Activated CD8-positive, alpha-beta T cell treated with anti-CD3 and anti-CD28 coated beads, Interleukin-2, amount 10 ng/mL, durations not matched to agents 7 days and 5 days (primary cell): ENCODE measurements around the gene STKLD1. TPM values are rescaled to one million over a fixed set of nuclear protein-coding genes. Genes with fewer than 3 reads are reported as not detected.
"Not testable (repeated sequence)": the region's sequence is repeated elsewhere in the genome, so short reads cannot be mapped to it uniquely, and the experiment has no call there.

Experiments
- ATAC-seq: fragments of 150-1000 bp; cut with Tn5 transposase; one replicate; pipeline ENCODE4 v1.10.0; 2021; ENCODE audit warnings: moderate library complexity
- CTCF ChIA-PET: fragments of 350-600 bp; sonication (Branson Sonifier 250); formaldehyde crosslinking; loops from one replicate; lab custom pipeline; 2021; ENCODE audit warnings: antibody characterized with exemption; lab: Charles Lee
- POLR2A ChIA-PET: fragments of 350-600 bp; sonication (Branson Sonifier 250); formaldehyde crosslinking; loops from one replicate; lab custom pipeline; 2021; ENCODE audit warnings: antibody characterized with exemption; lab: Charles Lee
- DNase-seq: peaks from one replicate; pipeline ENCODE4 v3.0.0-alpha.2; 2020
- H3K27ac Mint-ChIP-seq: one replicate; pipeline ENCODE4 v1.8.0; 2021; ENCODE audit warnings: mild to moderate bottlenecking, mixed read lengths
- H3K27me3 Mint-ChIP-seq: one replicate; pipeline ENCODE4 v1.8.0; 2021; ENCODE audit warnings: low read depth, mixed read lengths
- H3K36me3 Mint-ChIP-seq: one replicate; pipeline ENCODE4 v1.8.0; 2021; ENCODE audit warnings: low read depth, mixed read lengths
- H3K4me1 Mint-ChIP-seq: one replicate; pipeline ENCODE4 v1.8.0; 2021; ENCODE audit warnings: low read depth, mixed read lengths
- H3K4me3 Mint-ChIP-seq: one replicate; pipeline ENCODE4 v1.8.0; 2021; ENCODE audit warnings: mild to moderate bottlenecking, mixed read lengths
- H3K9me3 Mint-ChIP-seq: one replicate; pipeline ENCODE4 v1.8.0; 2022; ENCODE audit warnings: mixed read lengths; ENCODE audit not compliant: insufficient read depth
- total RNA-seq, 2 experiments: library from RNA; stranded (reverse); gene quantifications; one replicate each; pipeline ENCODE4 v1.2.3, GENCODE V29; 2021

Gene STKLD1
- total RNA-seq, 2 experiments from 2014 or later, result 0.71 to 0.76 TPM

GRCh38 chr9:133374612-133375115 lies 1.5 kb upstream of the STKLD1 start:
- ChIA-PET CTCF (interaction anchor here (0.9 to 5.3 kb wide), 3 partner anchors 9 to 35 kb away, joined by 3 to 54 read pairs (median 3); partner anchors contain the start of genes SURF1 and SURF2), POLR2A (interaction anchor here (0.7 to 11.5 kb wide), 12 partner anchors 11 to 481 kb away, joined by 3 to 192 read pairs (median 4); partner anchors contain the start of genes FAM163B, MED22, RPL7A and SLC2A6)
- peak; percentile 10 for ATAC-seq
- no peaks in the 10 kb centered on the region for H3K9me3 Mint-ChIP-seq
- peak overlapping the region; percentile 99 for H3K27ac Mint-ChIP-seq
- H3K4me3 Mint-ChIP-seq, result peak overlapping the region; percentile 99
- peak; percentile 54 for DNase-seq
- H3K27me3 Mint-ChIP-seq, result peaks cover 3% of the 10 kb centered on the region
- H3K4me1 Mint-ChIP-seq, result peaks cover 62% of the 10 kb centered on the region
- H3K36me3 Mint-ChIP-seq, result peaks cover 47% of the 10 kb centered on the region

GRCh38 chr9:133375116-133375723 lies 946 bp upstream of the STKLD1 start:
- ChIA-PET CTCF (interaction anchor here (0.9 to 5.3 kb wide), 3 partner anchors 9 to 35 kb away, joined by 3 to 54 read pairs (median 3); partner anchors contain the start of genes SURF1 and SURF2), POLR2A (interaction anchor here (0.6 to 11.5 kb wide), 12 partner anchors 10 to 242 kb away, joined by 3 to 192 read pairs (median 4); partner anchors contain the start of genes FAM163B, MED22, RPL7A and SLC2A6)
- peak overlapping the region; percentile 99 for H3K27ac Mint-ChIP-seq
- peaks cover 56% of the 10 kb centered on the region for H3K4me1 Mint-ChIP-seq
- peaks cover 42% of the 10 kb centered on the region for H3K36me3 Mint-ChIP-seq
- no peaks in the 10 kb centered on the region for H3K9me3 Mint-ChIP-seq
- H3K27me3 Mint-ChIP-seq, result peaks cover 3% of the 10 kb centered on the region
- ATAC-seq (no peak), DNase-seq (peak; percentile 36)
- peak overlapping the region; percentile 99 for H3K4me3 Mint-ChIP-seq

- DNase-seq, result not testable (repeated sequence)
Observed at GRCh38 chr9:133377280-133377679, 1.1 kb downstream of the STKLD1 start.

DNA sequence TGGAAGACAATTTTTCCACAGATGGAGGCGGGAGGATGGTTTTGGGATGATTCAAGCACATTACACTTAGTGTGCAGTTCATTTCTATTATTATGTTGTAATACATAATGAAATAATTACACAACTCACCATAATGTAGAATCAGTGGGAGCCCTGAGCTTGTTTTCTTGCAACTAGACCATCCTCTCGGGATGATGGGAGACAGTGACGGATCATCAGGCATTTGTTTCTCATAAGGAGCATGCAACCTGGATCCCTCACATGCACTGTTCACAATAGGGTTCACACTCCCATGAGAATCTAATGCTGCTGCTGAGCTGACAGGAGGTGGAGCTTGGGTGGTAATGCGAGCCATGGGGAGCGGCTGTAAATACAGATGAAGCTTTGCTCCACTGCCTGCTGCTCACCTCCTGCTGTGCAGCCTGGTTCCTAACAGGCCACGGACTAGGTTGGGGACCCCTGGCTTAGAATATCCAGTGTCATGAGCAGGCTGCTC lies 1.6 kb downstream of the STKLD1 start:
- peaks cover 31% of the 10 kb centered on the region for H3K4me1 Mint-ChIP-seq
- H3K27ac Mint-ChIP-seq, result no peak overlapping the region
- H3K9me3 Mint-ChIP-seq, result no peaks in the 10 kb centered on the region
- ChIA-PET CTCF (interaction anchor here (1.2 to 2.1 kb wide), 2 partner anchors 42 to 48 kb away, joined by 3 to 8 read pairs; no protein-coding TSS in a partner anchor), POLR2A (interaction anchor here (0.9 to 8.6 kb wide), 3 partner anchors 8 to 82 kb away, joined by 3 to 192 read pairs (median 3); partner anchors contain the start of genes CACFD1, MED22 and RPL7A)
- DNase-seq (no peak), ATAC-seq (no peak)
- H3K27me3 Mint-ChIP-seq, result peaks cover 3% of the 10 kb centered on the region
- H3K4me3 Mint-ChIP-seq, result no peak overlapping the region
- H3K36me3 Mint-ChIP-seq, result peaks cover 18% of the 10 kb centered on the region

More at GRCh38 chr9:133377280-133377679, 1.1 kb downstream of the STKLD1 start:
- CTCF ChIA-PET, result interaction anchor here (1.0 to 2.1 kb wide), 6 partner anchors 18 to 109 kb away, joined by 3 to 8 read pairs (median 4); no protein-coding TSS in a partner anchor
- not testable (repeated sequence) for ATAC-seq, H3K9me3 Mint-ChIP-seq, H3K27me3 Mint-ChIP-seq, H3K27ac Mint-ChIP-seq
- Mint-ChIP-seq H3K4me3 (peak overlapping the region; percentile 58), H3K36me3 (peaks cover 23% of the 10 kb centered on the region), H3K4me1 (peaks cover 36% of the 10 kb centered on the region)
- POLR2A ChIA-PET, result interaction anchor here (0.9 to 8.6 kb wide), 7 partner anchors 9 to 346 kb away, joined by 3 to 192 read pairs (median 4); partner anchors contain the start of genes CACFD1, GTF3C5, MED22 and REXO4

- Mint-ChIP-seq H3K9me3 (no peaks in the 10 kb centered on the region), H3K27ac (no peak overlapping the region), H3K4me1 (peaks cover 24% of the 10 kb centered on the region), H3K27me3 (peaks cover 3% of the 10 kb centered on the region), H3K36me3 (peaks cover 12% of the 10 kb centered on the region), H3K4me3 (no peak overlapping the region)
- no peak for DNase-seq
- ChIA-PET POLR2A (no interaction called here), CTCF (no interaction called here)
- ATAC-seq, result no peak
Observed at GRCh38 chr9:133378408-133378962, 2.3 kb downstream of the STKLD1 start.

DNA sequence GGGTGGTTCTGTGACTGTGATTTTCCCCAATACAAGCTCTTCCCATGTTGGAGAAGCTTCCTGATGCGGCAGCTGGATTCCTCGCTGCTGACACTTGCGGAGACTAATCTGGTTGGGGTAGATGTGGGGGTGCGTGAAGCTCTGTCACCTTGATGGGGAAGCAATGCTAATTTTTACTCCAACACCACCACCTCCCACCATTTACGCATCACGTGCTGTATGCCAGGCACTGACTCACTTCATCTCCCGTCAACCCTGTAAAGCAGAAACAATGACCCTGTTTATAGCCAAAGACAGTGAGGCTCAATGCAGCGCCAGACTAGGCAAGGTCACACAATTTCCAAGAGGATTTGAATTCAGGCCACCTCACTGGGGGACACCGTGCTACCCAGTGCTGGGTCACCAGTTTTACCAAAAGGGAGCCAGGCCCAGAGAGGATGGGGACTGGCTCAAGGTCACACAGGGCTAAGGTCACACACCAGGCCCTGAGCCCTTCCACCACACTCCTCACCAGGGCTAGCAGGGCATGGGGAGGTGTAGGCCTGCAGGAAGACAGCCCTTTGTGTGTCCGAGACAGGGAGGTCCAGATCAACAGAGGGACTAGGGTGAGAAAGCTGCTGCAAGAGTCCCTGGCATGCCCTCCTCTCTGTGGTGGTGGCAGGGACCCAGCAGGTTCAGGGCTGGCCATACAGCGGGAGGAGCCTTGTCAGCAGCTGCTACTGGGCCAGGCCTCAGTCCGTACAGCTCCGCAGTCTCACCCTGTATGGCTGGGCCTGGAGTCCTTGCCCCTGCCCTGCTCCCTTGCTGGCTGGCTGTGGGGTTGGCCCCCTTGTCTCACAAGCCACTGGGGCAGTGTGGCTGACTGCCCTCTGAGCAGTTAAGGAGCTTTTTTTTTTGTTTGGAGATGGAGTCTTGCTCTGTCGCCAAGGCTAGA lies 3.3 kb downstream of the STKLD1 start:
- H3K36me3 Mint-ChIP-seq, result peaks cover 8% of the 10 kb centered on the region
- no peak for DNase-seq
- ChIA-PET CTCF (no interaction called here), POLR2A (no interaction called here)
- H3K4me3 Mint-ChIP-seq, result no peak overlapping the region
- H3K27me3 Mint-ChIP-seq, result peaks cover 3% of the 10 kb centered on the region
- H3K27ac Mint-ChIP-seq, result no peak overlapping the region
- peaks cover 19% of the 10 kb centered on the region for H3K4me1 Mint-ChIP-seq
- H3K9me3 Mint-ChIP-seq, result no peaks in the 10 kb centered on the region
- no peak for ATAC-seq

DNA sequence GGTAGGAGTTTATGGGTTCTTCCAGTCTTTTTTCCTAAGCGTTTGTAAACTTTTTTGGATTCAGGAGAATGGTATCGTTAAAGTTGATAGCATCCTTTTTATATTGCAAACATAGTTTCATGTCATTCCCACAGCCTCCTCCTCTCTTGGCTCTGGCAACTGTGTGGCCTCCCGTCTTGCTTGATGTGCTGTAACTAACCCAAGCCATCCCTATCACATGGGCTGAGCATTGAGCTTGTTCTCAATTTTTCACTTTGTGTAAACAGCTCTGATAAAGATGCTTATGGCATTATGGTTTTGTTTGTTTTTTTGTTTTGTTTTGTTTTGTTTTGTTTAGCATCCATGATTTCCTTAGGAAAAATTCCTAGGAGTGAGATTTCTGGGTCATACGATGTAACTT lies 4.6 kb downstream of the STKLD1 start:
- Mint-ChIP-seq H3K27me3 (peaks cover 3% of the 10 kb centered on the region), H3K4me3 (no peak overlapping the region), H3K4me1 (peaks cover 16% of the 10 kb centered on the region), H3K36me3 (no peaks in the 10 kb centered on the region), H3K9me3 (no peaks in the 10 kb centered on the region), H3K27ac (no peak overlapping the region)
- ChIA-PET CTCF (no interaction called here), POLR2A (no interaction called here)
- no peak for DNase-seq
- no peak for ATAC-seq

DNA sequence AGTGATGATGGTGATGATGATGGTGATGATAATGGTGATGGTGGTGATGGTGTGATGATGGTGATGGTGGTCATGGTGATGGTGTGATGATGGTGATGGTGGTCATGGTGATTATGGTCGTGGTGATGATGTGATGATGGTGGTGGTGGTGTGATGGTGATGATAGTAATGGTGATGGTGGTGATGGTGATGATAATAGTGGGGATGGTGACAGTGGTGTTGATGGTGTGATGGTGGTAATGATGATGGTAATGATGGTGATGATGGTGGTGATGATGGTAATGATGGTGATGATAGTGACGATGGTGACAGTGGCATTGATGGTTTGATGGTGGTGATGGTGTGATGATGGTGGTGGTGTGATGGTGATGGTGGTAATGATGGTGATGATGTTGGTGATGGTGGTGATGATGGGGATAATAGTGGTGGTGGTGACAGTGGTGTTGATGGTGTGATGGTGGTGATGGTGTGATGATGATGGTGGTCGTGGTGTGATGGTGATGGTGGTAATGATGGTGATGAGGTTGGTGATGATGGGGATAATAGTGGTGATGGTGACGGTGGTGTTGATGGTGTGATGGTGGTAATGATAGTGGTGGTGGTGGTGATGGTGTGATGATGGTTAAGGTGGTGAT lies 6.5 kb downstream of the STKLD1 start:
- Mint-ChIP-seq H3K9me3 (no peaks in the 10 kb centered on the region), H3K4me1 (peaks cover 12% of the 10 kb centered on the region), H3K4me3 (no peak overlapping the region), H3K27me3 (no peaks in the 10 kb centered on the region), H3K36me3 (no peaks in the 10 kb centered on the region), H3K27ac (no peak overlapping the region)
- ChIA-PET POLR2A (no interaction called here), CTCF (no interaction called here)
- DNase-seq (no peak), ATAC-seq (no peak)

- Mint-ChIP-seq H3K27me3 (no peaks in the 10 kb centered on the region), H3K4me3 (no peak overlapping the region), H3K36me3 (no peaks in the 10 kb centered on the region), H3K9me3 (no peaks in the 10 kb centered on the region), H3K4me1 (peaks cover 5% of the 10 kb centered on the region), H3K27ac (no peak overlapping the region)
- CTCF ChIA-PET, result interaction anchor here (1.4 kb wide), 1 partner anchor 19 kb away, joined by 7 read pairs; no protein-coding TSS in a partner anchor
- ATAC-seq (no peak), DNase-seq (no peak)
- POLR2A ChIA-PET, result no interaction called here
Observed at GRCh38 chr9:133383438-133383837, 7.3 kb downstream of the STKLD1 start.

DNA sequence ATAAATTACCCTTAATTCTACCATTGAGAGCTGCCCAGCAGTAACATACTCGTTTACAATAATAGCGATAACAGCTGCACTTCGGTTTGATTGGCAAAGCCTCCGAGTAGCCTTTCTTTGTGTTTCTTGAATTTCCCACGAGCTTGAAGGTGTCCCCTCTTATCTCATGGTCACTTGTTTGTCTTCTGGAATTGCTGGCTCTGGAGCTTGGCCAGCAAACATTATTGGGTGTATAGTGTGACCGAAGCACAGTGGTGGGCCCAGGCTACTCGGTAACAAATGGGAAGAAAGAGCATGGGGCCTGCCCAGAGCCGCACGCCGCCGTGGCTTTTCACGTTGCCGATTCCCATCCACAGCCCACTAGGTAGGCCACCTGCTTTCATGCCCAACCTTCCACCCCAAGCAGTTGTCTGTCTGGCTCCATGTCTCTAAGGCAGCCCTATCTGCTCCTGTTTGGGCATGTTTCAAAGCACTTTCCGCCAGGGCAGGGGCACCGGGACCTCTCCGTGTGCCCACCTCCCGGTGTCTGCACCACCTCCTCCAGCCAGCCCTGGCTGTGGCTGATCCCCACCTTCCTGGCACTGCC lies 8.7 kb downstream of the STKLD1 start:
- ChIA-PET CTCF (interaction anchor here (1.4 kb wide), 1 partner anchor 18 kb away, joined by 7 read pairs; no protein-coding TSS in a partner anchor), POLR2A (interaction anchor here (0.8 kb wide), 1 partner anchor 10 kb away, joined by 3 read pairs; no protein-coding TSS in a partner anchor)
- Mint-ChIP-seq H3K4me1 (no peaks in the 10 kb centered on the region), H3K27me3 (no peaks in the 10 kb centered on the region), H3K9me3 (no peaks in the 10 kb centered on the region), H3K36me3 (no peaks in the 10 kb centered on the region), H3K4me3 (no peak overlapping the region), H3K27ac (no peak overlapping the region)
- DNase-seq (no peak), ATAC-seq (no peak)
